Measurements from ENCODE around the gene SMG7.

The SMG7 gene

GRCh38 chr1:183487674-183488442 lies 15.6 kb downstream of the SMG7 start:
- Histone ChIP-seq H3K4me3 (ENCODE audit: low read depth, low read length) (no peak overlapping the region), H3K4me1 (ENCODE audit: control insufficient read depth, insufficient read depth, low read length) (peaks cover 16% of the 10 kb centered on the region), H3K27ac (ENCODE audit: low read depth, low read length) (no peak overlapping the region), H3K9me3 (ENCODE audit: control insufficient read depth, insufficient read depth, low read length) (no peaks in the 10 kb centered on the region), H3K9ac (ENCODE audit: low read depth, low read length) (no peak overlapping the region), H3K27me3 (ENCODE audit: control insufficient read depth, insufficient read depth, low read length) (no peaks in the 10 kb centered on the region), H3K36me3 (ENCODE audit: control insufficient read depth, insufficient read depth, low read length) (no peaks in the 10 kb centered on the region)

- Histone ChIP-seq H3K9me3 (ENCODE audit: control insufficient read depth, insufficient read depth, low read length) (no peaks in the 10 kb centered on the region), H3K27me3 (ENCODE audit: control insufficient read depth, insufficient read depth, low read length) (no peaks in the 10 kb centered on the region), H3K4me1 (ENCODE audit: control insufficient read depth, insufficient read depth, low read length) (no peaks in the 10 kb centered on the region), H3K36me3 (ENCODE audit: control insufficient read depth, insufficient read depth, low read length) (no peaks in the 10 kb centered on the region), H3K9ac (ENCODE audit: low read depth, low read length) (no peak overlapping the region), H3K27ac (ENCODE audit: low read depth, low read length) (no peak overlapping the region), H3K4me3 (ENCODE audit: low read depth, low read length) (no peak overlapping the region)
These were observed 18.6 kb downstream of the SMG7 start for GRCh38 chr1:183490932-183491331.

DNA sequence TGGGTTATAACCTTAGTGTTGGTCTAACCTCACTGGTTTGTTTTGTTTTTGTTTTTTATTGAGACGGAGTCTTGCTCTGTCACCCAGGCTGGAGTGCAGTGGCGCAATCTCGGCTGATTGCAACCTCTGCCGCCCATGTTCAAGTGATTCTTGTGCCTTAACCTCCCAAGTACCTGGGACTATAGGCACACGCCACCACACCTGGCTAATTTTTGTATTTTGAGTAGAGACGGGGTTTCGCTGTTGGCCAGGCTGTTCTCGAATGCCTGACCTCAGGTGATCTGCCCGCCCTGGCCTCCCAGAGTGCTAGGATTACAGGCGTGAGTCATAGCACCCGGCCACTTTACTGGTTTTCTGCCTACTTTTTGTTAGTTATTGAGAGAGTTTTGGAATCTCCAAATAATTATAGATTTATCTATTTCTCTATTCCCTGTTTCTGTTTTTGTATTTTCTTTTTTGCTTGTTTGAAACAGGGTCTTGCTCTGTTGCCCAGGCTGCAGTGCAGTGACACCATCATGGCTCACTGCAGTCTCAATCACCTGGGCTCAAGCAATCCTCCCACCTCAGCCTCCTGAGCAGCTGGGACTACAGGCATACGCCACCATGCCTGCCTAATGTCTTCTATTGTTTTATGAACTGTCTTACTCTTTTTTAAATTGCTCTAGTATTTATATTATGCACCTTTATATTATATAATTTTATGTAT lies 21.4 kb downstream of the SMG7 start:
- Histone ChIP-seq H3K4me1 (ENCODE audit: control insufficient read depth, insufficient read depth, low read length) (peaks cover 5% of the 10 kb centered on the region), H3K4me3 (ENCODE audit: low read depth, low read length) (no peak overlapping the region), H3K27ac (ENCODE audit: low read depth, low read length) (no peak overlapping the region), H3K9ac (ENCODE audit: low read depth, low read length) (no peak overlapping the region), H3K36me3 (ENCODE audit: control insufficient read depth, insufficient read depth, low read length) (no peaks in the 10 kb centered on the region), H3K9me3 (ENCODE audit: control insufficient read depth, insufficient read depth, low read length) (no peaks in the 10 kb centered on the region), H3K27me3 (ENCODE audit: control insufficient read depth, insufficient read depth, low read length) (no peaks in the 10 kb centered on the region)

- Histone ChIP-seq H3K4me3 (ENCODE audit: low read depth, low read length) (no peak overlapping the region), H3K9me3 (ENCODE audit: control insufficient read depth, insufficient read depth, low read length) (no peaks in the 10 kb centered on the region), H3K4me1 (ENCODE audit: control insufficient read depth, insufficient read depth, low read length) (peaks cover 22% of the 10 kb centered on the region), H3K9ac (ENCODE audit: low read depth, low read length) (no peak overlapping the region), H3K27ac (ENCODE audit: low read depth, low read length) (no peak overlapping the region), H3K27me3 (ENCODE audit: control insufficient read depth, insufficient read depth, low read length) (no peaks in the 10 kb centered on the region), H3K36me3 (ENCODE audit: control insufficient read depth, insufficient read depth, low read length) (no peaks in the 10 kb centered on the region)
These were observed 23.1 kb downstream of the SMG7 start for GRCh38 chr1:183495420-183495819.

DNA sequence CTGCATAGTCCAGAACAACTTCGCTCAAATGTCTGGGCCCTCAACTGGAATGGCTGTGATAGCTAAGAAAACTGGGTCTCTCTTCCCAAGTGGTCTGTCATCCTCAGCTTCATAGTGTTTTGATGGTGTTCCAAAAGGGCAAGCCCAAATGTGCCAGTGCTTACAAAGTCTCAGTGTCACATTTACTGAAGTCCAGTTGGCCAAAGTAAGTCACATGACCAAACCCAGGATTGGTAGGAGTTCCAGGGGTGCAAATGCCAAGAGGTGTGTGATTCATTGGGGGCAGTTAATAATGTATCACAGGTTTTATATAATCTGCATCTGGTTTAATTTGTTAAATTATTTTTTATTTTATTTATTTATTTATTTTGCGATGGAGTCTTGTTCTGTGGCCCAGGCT lies 24.9 kb downstream of the SMG7 start:
- Histone ChIP-seq H3K27me3 (ENCODE audit: control insufficient read depth, insufficient read depth, low read length) (no peaks in the 10 kb centered on the region), H3K36me3 (ENCODE audit: control insufficient read depth, insufficient read depth, low read length) (no peaks in the 10 kb centered on the region), H3K9me3 (ENCODE audit: control insufficient read depth, insufficient read depth, low read length) (no peaks in the 10 kb centered on the region), H3K4me3 (ENCODE audit: low read depth, low read length) (no peak overlapping the region), H3K27ac (ENCODE audit: low read depth, low read length) (no peak overlapping the region), H3K4me1 (ENCODE audit: control insufficient read depth, insufficient read depth, low read length) (peaks cover 31% of the 10 kb centered on the region), H3K9ac (ENCODE audit: low read depth, low read length) (no peak overlapping the region)

DNA sequence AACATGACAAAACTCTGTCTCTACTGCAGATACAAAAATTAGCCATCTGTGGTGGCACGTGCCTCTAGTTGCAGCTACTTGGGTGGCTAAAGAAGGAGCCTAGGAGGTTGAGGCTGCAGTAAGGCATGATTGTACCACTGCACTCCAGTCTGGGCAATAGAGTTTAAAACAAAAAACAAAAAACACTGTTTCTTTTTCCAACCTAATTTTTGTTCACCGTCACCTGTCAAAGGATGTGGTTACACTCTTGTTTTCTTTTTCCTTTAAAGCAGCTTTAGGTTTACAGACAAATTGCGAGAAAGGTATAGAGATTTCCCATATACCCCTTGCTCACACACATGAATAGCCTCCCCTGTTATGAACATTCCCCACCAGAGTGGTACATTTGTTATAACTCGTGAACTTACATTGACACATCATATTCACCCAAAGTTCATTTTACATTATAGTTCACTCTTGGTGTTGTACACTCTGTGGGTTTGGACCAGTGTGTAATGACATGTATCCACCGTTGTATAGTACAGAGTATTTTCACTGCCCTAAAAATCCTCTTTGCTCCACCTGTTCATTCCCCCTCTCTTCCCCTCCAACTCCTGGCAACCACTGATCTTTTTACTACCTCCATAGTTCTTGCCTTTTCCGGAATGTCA lies 26.2 kb downstream of the SMG7 start:
- Histone ChIP-seq H3K27me3 (ENCODE audit: control insufficient read depth, insufficient read depth, low read length) (no peaks in the 10 kb centered on the region), H3K36me3 (ENCODE audit: control insufficient read depth, insufficient read depth, low read length) (no peaks in the 10 kb centered on the region), H3K4me1 (ENCODE audit: control insufficient read depth, insufficient read depth, low read length) (peaks cover 31% of the 10 kb centered on the region), H3K9ac (ENCODE audit: low read depth, low read length) (no peak overlapping the region), H3K9me3 (ENCODE audit: control insufficient read depth, insufficient read depth, low read length) (no peaks in the 10 kb centered on the region), H3K27ac (ENCODE audit: low read depth, low read length) (peak overlapping the region; percentile 26), H3K4me3 (ENCODE audit: low read depth, low read length) (no peak overlapping the region)

GRCh38 chr1:183505454-183506089 lies 33.3 kb downstream of the SMG7 start:
- peaks cover 7% of the 10 kb centered on the region; the same call in 1 of the 2 replicates for H3K4me1 ChIP-seq (ENCODE audit: control insufficient read depth, insufficient read depth, low read length)
- H3K9me3 ChIP-seq (ENCODE audit: control insufficient read depth, insufficient read depth, low read length) = no peaks in the 10 kb centered on the region
- no peak overlapping the region for H3K4me3 ChIP-seq (ENCODE audit: low read depth, low read length)
- no peaks in the 10 kb centered on the region for H3K36me3 ChIP-seq (ENCODE audit: control insufficient read depth, insufficient read depth, low read length)
- H3K27me3 ChIP-seq (ENCODE audit: control insufficient read depth, insufficient read depth, low read length) = no peaks in the 10 kb centered on the region
- no peak overlapping the region for H3K9ac ChIP-seq (ENCODE audit: low read depth, low read length)
- no peak overlapping the region for H3K27ac ChIP-seq (ENCODE audit: low read depth, low read length)

GRCh38 chr1:183506561-183506960 lies 34.3 kb downstream of the SMG7 start:
- Histone ChIP-seq H3K9ac (ENCODE audit: low read depth, low read length) (no peak overlapping the region), H3K4me3 (ENCODE audit: low read depth, low read length) (no peak overlapping the region), H3K27ac (ENCODE audit: low read depth, low read length) (no peak overlapping the region), H3K36me3 (ENCODE audit: control insufficient read depth, insufficient read depth, low read length) (no peaks in the 10 kb centered on the region), H3K4me1 (ENCODE audit: control insufficient read depth, insufficient read depth, low read length) (peaks cover 9% of the 10 kb centered on the region; the same call in 1 of the 2 replicates), H3K9me3 (ENCODE audit: control insufficient read depth, insufficient read depth, low read length) (no peaks in the 10 kb centered on the region), H3K27me3 (ENCODE audit: control insufficient read depth, insufficient read depth, low read length) (no peaks in the 10 kb centered on the region)

DNA sequence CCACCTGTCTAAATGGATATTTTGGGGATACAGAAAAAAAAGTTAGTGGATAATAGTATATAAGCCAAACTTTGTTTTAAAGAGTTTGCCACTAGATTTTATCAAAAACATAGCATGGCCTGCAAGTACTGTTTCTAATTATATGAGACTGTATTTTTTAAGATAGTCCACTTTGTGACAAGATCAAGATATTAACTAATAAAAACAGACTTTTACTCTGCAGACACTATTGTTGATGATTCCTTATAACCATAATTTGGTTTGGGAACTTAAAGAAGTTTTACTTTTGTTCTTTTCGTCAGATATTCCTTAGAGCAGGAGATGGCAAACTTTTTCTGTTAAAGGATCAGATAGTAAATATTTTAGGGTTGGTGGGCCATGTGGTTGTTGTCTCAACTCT lies 36.4 kb downstream of the SMG7 start:
- Histone ChIP-seq H3K4me1 (ENCODE audit: control insufficient read depth, insufficient read depth, low read length) (peaks cover 6% of the 10 kb centered on the region; the same call in 1 of the 2 replicates), H3K27me3 (ENCODE audit: control insufficient read depth, insufficient read depth, low read length) (no peaks in the 10 kb centered on the region)

DNA sequence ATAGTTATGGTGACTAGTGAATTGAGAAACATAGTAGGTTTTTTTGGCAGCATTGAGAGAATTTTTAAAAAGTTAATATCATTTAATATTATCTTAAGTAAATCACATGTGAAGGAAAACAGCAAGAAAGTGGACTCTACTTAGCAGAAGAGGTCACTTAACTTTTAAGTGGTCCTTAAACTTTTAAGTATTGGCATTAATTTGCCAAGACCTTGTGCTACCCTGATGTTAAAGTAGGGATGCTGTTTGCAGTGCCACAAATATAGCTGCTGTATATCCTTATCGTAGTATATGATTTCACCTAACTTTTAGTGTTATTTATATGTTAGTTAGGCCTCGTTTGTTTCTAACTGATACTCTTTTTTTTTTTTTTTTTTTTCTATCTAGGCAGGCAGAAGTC lies 40.2 kb downstream of the SMG7 start:
- no peaks in the 10 kb centered on the region for H3K27me3 ChIP-seq (ENCODE audit: control insufficient read depth, insufficient read depth, low read length)
- peaks cover 18% of the 10 kb centered on the region for H3K36me3 ChIP-seq (ENCODE audit: control insufficient read depth, insufficient read depth, low read length)
- no peak overlapping the region for H3K27ac ChIP-seq (ENCODE audit: low read depth, low read length)
- H3K9ac ChIP-seq (ENCODE audit: low read depth, low read length) = no peak overlapping the region
- H3K4me1 ChIP-seq (ENCODE audit: control insufficient read depth, insufficient read depth, low read length) = peaks cover 17% of the 10 kb centered on the region
- no peaks in the 10 kb centered on the region for H3K9me3 ChIP-seq (ENCODE audit: control insufficient read depth, insufficient read depth, low read length)
- no peak overlapping the region for H3K4me3 ChIP-seq (ENCODE audit: low read depth, low read length)

More for the DNA sequence above, 36.4 kb downstream of the SMG7 start:
- Histone ChIP-seq H3K36me3 (ENCODE audit: control insufficient read depth, insufficient read depth, low read length) (no peaks in the 10 kb centered on the region), H3K9me3 (ENCODE audit: control insufficient read depth, insufficient read depth, low read length) (no peaks in the 10 kb centered on the region), H3K9ac (ENCODE audit: low read depth, low read length) (no peak overlapping the region), H3K27ac (ENCODE audit: low read depth, low read length) (no peak overlapping the region), H3K4me3 (ENCODE audit: low read depth, low read length) (no peak overlapping the region)
